Uterus (tissue), 4 donors: ENCODE results near the gene PLD5. TPM values are rescaled to one million over a fixed set of nuclear protein-coding genes. Genes with fewer than 3 reads are reported as not detected.

Experiments used
- DNase-seq, 2 donors: peaks; one replicate each; pipeline ENCODE4 v3.0.0-alpha.2; 2019 to 2020
- H3K27ac ChIP-seq, 2 donors: fragments of 200-600 bp; sonication (generic); 1 replicate in 1 of 2; 2 replicates in 1 of 2; pipeline ENCODE4 v1.5.1; 2016 to 2018
- H3K27me3 ChIP-seq, 2 donors: fragments of 200-600 bp; sonication (generic); one replicate each; pipeline ENCODE4 v1.5.1; 2018 to 2019; ENCODE audit warnings: control low read depth in 1 of 2
- H3K36me3 ChIP-seq, 2 donors: fragments of 200-600 bp; sonication (generic); one replicate each; pipeline ENCODE4 v1.5.1; 2019; ENCODE audit warnings: control low read depth in 1 of 2
- H3K4me1 ChIP-seq, 2 donors: fragments of 200-600 bp; sonication (generic); one replicate each; pipeline ENCODE4 v1.5.1; 2018 to 2019; ENCODE audit warnings: control low read depth in 1 of 2
- H3K4me3 ChIP-seq, 2 donors: fragments of 200-600 bp; sonication (generic); 1 replicate in 1 of 2; 2 replicates in 1 of 2; pipeline ENCODE4 v1.5.1; 2018 to 2019; ENCODE audit warnings: mild to moderate bottlenecking in 1 of 2
- H3K9me3 ChIP-seq, 2 donors: fragments of 200-600 bp; sonication (generic); one replicate each; pipeline ENCODE4 v1.5.1; 2019; ENCODE audit warnings: control low read depth in 1 of 2
- CTCF ChIP-seq, 4 experiments: fragments of 200-600 bp in 2 of 4; fragments of 450-650 bp in 2 of 4; sonication (generic) in 2 of 4; IDR thresholded peaks; one replicate each; pipeline ENCODE4 v1.5.1; 2016 to 2019; ENCODE audit warnings: antibody characterized with exemption in 4 of 4, mild to moderate bottlenecking in 2 of 4, moderate library complexity in 1 of 4
- POLR2A ChIP-seq, 2 donors: fragments of 450-650 bp; IDR thresholded peaks; one replicate each; pipeline ENCODE4 v1.6.1; 2016; ENCODE audit warnings: antibody characterized with exemption in 2 of 2, mild to moderate bottlenecking in 1 of 2, moderate library complexity in 1 of 2
- intact Hi-C: fragments of 100-400 bp; cut with DNase I; formaldehyde crosslinking; loops from one replicate; pipeline ENCODE4 v1.15.1; 2023; ENCODE audit warnings: low total_unique reads
- total RNA-seq, 4 donors: library from RNA; depleted of rRNA in 3 of 4; stranded (reverse); fragments of >200 nt in 3 of 4; gene quantifications; one replicate each; pipeline versions ENCODE4 v1.1.0 to v1.2.4, GENCODE V29; 2014 to 2023
- donor health status: DM: yes; HTN: yes; CAD: no.

The PLD5 gene
- total RNA-seq, 4 donors from 2014 or later, result 2.4 to 6.1 (median 5.2) TPM

DNA sequence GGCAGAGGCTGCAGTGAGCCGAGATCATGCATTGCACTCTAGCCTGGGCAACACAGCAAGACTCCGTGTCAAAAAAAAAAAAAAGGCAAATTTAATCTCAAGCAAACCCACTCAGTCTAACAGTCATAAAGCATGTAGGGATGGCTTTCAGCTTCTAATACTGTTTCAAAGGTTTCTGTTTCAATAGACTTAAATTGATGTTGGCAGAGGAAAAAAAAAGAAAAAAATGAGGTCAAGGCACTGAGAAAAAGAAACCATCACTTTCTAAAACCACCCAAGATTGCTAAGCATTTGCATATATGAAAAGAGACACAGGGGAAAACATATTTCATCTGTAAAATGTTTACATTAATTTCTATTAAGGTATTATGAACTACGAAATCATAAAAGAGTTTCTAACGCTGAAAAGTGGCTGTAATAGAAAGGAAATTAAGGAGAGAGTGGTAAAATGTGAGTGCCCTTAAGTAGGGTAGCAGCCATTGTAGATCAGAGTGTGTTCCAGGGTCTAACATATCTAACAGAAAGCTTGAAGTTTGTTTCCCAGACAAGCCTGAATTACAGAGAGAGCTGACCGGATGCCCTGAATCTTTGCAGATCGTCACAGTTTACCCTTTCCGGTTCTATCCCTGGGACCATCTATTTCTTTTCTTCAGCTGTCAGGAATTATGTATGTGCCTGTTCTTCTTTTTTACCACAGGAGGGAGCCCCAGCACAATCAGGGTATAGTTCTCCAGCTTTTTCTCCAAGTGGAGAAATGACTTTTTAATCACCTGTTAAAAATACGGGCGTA lies 70.0 kb downstream of the PLD5 start:
- Histone ChIP-seq H3K4me3 (no peak overlapping the region), H3K4me1 (no peaks in the 10 kb centered on the region), H3K27ac (no peak overlapping the region), H3K27me3 (no peaks in the 10 kb centered on the region), H3K36me3 (no peaks in the 10 kb centered on the region), H3K9me3 (no peaks in the 10 kb centered on the region)
- intact Hi-C loops, result no loop called here
- no peak for DNase-seq
- TF ChIP-seq POLR2A (IDR thresholded peaks at IDR 0.05) (no peak), CTCF (IDR thresholded peaks at IDR 0.05) (peak; percentile 42 to 45 (median 45))

GRCh38 chr1:242452573-242452972 lies 71.9 kb downstream of the PLD5 start:
- no peak for DNase-seq
- H3K9me3 ChIP-seq, result no peaks in the 10 kb centered on the region
- TF ChIP-seq CTCF (IDR thresholded peaks at IDR 0.05) (no peak), POLR2A (IDR thresholded peaks at IDR 0.05) (no peak)
- no peak overlapping the region for H3K4me3 ChIP-seq
- no peaks in the 10 kb centered on the region for H3K36me3 ChIP-seq
- intact Hi-C loops, result no loop called here
- no peaks in the 10 kb centered on the region for H3K4me1 ChIP-seq
- no peak overlapping the region for H3K27ac ChIP-seq
- no peaks in the 10 kb centered on the region for H3K27me3 ChIP-seq

GRCh38 chr1:242449661-242450060 lies 74.8 kb downstream of the PLD5 start:
- Histone ChIP-seq H3K27me3 (no peaks in the 10 kb centered on the region), H3K27ac (no peak overlapping the region), H3K9me3 (no peaks in the 10 kb centered on the region), H3K4me1 (no peaks in the 10 kb centered on the region), H3K36me3 (no peaks in the 10 kb centered on the region), H3K4me3 (no peak overlapping the region)
- DNase-seq, result no peak
- TF ChIP-seq POLR2A (IDR thresholded peaks at IDR 0.05) (no peak), CTCF (IDR thresholded peaks at IDR 0.05) (no peak)
- intact Hi-C loops, result no loop called here

DNA sequence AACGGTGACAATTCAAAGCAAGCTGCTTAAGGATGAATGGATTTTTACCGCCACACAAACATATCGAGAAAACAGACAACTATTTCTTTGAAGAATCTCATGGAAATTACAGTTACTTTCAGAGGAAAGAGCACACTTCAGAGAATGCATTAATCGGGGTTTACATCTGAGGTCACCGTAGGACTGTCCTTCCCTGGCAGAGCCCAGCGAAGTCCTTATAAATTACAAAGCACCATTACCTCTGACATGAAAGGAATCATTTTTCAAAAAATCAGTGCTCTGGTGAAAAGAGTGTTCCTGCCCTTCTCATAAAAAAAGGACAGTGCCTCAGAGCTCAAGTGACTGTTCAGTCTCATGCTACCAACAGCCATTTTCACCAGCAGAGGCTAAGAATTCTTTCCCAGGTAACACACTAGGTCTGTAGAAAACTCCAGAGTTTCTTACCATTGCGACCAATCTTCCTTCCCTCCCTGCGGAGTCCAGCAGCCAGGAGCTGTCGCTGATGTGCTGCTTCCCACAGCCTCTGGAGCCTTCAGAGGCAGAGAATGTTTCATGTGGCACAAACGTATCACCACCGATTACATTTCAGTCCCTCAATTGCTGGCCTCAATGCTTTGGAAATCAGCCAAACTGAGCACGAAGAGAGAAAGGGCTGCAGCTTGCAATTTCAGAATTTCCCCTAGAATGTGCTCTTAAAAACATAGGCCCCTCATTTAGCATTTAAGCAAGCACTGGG lies 75.4 kb downstream of the PLD5 start:
- Histone ChIP-seq H3K4me1 (no peaks in the 10 kb centered on the region), H3K27me3 (no peaks in the 10 kb centered on the region), H3K27ac (no peak overlapping the region), H3K36me3 (no peaks in the 10 kb centered on the region), H3K4me3 (no peak overlapping the region), H3K9me3 (no peaks in the 10 kb centered on the region)
- TF ChIP-seq POLR2A (IDR thresholded peaks at IDR 0.05) (no peak), CTCF (IDR thresholded peaks at IDR 0.05) (no peak)
- intact Hi-C loops, result no loop called here
- DNase-seq, result no peak

DNA sequence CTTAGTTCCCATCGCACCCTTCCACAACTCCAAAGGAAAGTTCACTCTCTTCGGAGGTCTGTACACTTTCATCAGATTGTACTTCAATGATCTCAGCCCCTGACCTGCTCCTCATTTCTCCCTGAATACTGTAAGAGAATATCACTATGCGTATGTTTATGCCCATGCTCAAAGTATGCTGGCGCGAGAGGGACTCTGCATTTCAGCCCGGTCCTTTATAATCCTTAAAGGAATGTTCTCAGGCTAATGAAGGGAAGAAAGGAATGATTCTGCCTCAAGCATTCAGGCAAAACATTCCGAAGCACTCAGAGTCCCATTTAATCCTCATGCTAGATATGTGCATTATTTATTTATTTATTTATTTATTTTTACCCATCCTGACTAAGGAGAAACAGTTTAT lies 76.8 kb downstream of the PLD5 start:
- H3K27ac ChIP-seq, result no peak overlapping the region
- no peaks in the 10 kb centered on the region for H3K4me1 ChIP-seq
- TF ChIP-seq POLR2A (IDR thresholded peaks at IDR 0.05) (no peak), CTCF (IDR thresholded peaks at IDR 0.05) (no peak)
- H3K27me3 ChIP-seq, result no peaks in the 10 kb centered on the region
- intact Hi-C loops, result no loop called here
- no peak for DNase-seq
- no peaks in the 10 kb centered on the region for H3K9me3 ChIP-seq
- no peaks in the 10 kb centered on the region for H3K36me3 ChIP-seq
- no peak overlapping the region for H3K4me3 ChIP-seq
